Measurements from ENCODE around the gene NT5C3A.

Gene NT5C3A

GRCh38 chr7:33061282-33061937, 1.2 kb downstream of the NT5C3A start:
- TF ChIP-seq CTCF (conservative IDR thresholded peaks at IDR 0.05) = no peak
- peak overlapping the region; percentile 94 for H3K27ac ChIP-seq

DNA sequence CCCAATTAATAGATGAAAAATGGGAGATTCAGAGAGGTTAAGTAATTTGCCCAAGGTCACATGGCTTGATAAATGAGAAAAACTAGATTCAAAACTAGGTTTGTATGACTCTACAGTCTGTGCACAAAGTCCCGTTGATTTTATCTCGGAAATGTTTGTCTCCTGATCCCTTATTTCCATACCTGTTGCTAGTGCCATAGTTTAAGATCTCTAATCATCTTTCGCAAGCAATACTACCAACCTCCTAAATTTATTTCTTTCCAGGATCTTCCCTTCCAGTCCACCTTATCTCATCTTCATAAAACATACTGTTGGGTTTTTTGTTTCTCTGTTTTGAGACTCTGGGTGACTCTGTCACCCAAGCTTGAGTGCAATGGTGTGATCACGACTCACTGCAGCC, 2.9 kb downstream of the NT5C3A start:
- no peak for TF ChIP-seq CTCF (conservative IDR thresholded peaks at IDR 0.05)
- H3K27ac ChIP-seq = no peak overlapping the region

DNA sequence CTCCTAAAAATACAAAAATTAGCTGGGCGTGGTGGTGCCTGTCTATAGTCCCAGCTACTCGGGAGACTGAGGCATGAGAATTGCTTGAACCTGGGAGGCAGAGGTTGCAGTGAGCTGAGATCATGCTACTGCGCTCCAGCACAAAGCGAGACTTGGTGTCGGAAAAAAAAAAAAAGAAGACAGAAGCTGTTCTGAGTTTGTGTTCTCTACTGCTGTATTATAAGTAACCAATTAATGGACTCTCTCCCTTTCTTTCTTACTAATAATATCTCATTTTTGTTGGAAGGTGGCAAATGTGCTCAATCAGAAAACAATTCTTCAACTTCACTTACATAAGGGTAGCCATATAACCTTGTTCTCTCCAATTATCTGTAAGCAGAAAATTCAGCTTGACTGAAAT, 7.4 kb downstream of the NT5C3A start:
- H3K27ac ChIP-seq = no peak overlapping the region
- TF ChIP-seq CTCF (conservative IDR thresholded peaks at IDR 0.05) = no peak

GRCh38 chr7:33054261-33054964, 8.2 kb downstream of the NT5C3A start:
- no peak for TF ChIP-seq CTCF (conservative IDR thresholded peaks at IDR 0.05)
- no peak overlapping the region for H3K27ac ChIP-seq

DNA sequence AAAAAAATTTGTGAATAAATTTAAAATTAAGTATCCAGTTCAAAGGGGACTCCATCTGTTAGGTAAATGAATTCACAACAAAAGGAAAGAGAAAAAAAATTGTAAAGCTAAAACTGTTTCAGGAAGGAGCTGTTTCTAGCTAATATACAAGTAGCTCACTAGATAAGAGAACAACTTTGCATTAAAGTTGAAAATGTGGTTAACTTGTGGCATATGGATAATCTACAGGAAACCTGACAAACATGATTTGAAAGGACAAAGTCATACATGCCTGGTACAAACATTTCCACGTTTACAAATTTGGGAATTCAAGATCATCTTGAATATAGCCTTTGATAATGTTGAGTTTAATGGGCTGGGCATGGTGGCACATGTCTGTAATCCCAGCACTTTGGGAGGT, 8.9 kb downstream of the NT5C3A start:
- peak overlapping the region; percentile 36 for H3K27ac ChIP-seq
- no peak for TF ChIP-seq CTCF (conservative IDR thresholded peaks at IDR 0.05)

DNA sequence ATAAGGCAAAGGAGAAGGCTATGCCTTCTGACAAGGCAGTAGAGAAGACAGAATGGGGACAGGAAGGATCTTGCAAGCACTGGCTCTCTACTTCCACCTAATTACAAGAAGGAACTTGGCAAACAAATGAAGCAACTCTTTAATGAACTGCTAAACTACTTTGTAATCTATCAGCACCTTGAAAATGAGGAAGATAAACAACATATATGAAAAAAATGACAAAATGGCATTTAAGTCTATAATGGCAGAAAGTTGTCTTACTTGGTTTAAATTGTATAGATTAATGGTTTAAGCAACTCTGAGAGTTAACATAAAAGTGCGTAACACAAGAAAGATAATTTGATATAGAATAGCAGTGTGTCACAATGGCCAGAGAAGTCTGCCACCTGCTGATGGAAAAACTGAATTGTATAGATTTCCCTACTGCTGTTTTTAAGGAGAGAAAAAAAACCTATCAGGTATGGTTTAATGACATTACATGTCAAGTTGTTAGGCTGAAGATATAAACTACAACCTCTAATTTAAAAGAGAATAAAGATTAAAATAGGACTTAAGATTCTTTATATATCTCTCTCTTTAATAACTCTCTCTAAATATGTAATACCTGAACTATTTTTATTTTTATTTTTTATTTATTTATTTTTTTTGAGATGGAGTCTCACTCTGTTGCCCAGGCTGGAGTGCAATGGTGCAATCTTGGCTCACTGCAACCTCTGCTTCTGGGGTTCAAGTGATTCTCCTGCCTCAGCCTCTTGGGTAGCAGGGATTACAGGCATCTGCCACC, 11.8 kb downstream of the NT5C3A start:
- TF ChIP-seq CTCF (conservative IDR thresholded peaks at IDR 0.05) = peak; percentile 86
- H3K27ac ChIP-seq = peak overlapping the region; percentile 7; the same call in 1 of the 2 replicates

- TF ChIP-seq CTCF (conservative IDR thresholded peaks at IDR 0.05) = no peak
- no peak overlapping the region for H3K27ac ChIP-seq
These were observed 13.9 kb downstream of the NT5C3A start for GRCh38 chr7:33048704-33049103.
